ENCODE measurements around the gene OPALIN. TPM values are rescaled to one million over a fixed set of nuclear protein-coding genes. Genes with fewer than 3 reads are reported as not detected.

Gene OPALIN
- polyA plus RNA-seq, 3 donors from 2014 or later: not detected

DNA sequence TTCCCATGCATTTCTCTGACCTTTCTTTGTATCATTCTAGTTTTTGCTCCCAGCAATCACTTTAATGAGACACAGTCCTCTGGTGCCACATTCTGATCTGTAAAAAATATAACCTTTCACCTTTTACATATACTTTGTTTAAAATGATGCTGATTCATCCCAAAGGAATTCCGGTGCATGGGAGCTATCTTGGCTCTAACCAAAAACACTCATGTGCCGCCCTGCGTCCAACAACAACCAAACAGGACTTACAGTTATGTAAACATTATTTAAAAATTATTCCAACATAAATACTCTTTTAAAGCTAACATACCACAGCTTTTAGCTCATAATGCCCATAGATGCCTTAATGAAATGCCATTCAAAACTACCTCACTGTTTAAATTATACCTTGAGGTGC is 7.7 kb upstream of the OPALIN start:
- Mint-ChIP-seq H3K9me3 (no peaks in the 10 kb centered on the region), H3K27me3 (ENCODE audit: low read depth in 3 of 3) (peaks cover 0 to 6% (median 3%) of the 10 kb centered on the region in 3 donors), H3K36me3 (no peaks in the 10 kb centered on the region), H3K27ac (no peak overlapping the region), H3K4me3 (no peak overlapping the region), H3K4me1 (no peaks in the 10 kb centered on the region)
- no peak for DNase-seq

DNA sequence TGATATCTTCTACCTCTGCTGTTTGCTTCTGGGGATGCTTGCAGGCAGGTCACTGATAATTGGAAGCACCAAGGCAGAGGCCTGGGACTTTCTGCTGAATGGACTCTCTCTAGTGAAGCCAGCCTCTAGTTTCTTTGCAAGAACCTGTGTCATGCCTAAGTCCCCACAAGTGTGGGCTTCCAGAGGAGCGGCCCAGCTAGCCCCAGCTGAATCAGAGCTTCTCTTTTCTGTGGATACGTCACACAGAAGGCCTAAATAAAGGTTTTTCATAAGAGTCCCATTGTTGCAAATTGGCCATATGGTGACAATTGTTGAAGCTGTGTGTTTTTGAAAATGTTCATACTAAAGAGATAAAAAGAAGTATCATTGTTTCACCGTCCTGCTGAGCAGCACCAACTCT is 6.8 kb upstream of the OPALIN start:
- Mint-ChIP-seq H3K4me3 (no peak overlapping the region), H3K27ac (no peak overlapping the region), H3K9me3 (no peaks in the 10 kb centered on the region), H3K36me3 (no peaks in the 10 kb centered on the region), H3K4me1 (no peaks in the 10 kb centered on the region), H3K27me3 (ENCODE audit: low read depth in 3 of 3) (peaks cover 0 to 6% (median under 1%) of the 10 kb centered on the region in 3 donors)
- no peak for DNase-seq

DNA sequence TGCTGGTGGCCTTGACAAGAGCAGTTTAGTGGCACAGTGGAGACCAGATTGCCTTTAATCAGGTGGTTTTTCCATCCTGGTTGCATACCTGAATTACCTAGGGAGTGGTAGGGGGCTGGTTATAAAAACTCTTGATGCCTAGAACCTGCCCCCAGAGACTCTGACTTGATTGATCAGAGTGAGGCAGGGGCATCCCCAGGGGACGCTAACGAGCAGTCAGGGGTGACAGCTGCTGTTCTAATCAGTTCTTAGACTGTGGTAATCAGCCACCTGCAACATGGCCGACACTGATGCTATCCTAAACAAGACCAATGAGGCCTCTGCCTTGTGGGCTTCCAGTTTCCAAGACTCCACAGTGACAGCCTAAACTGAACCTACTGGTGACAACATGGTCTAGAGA is 2.0 kb upstream of the OPALIN start:
- peaks cover under 1 to 6% (median 1%) of the 10 kb centered on the region in 3 donors for H3K27me3 Mint-ChIP-seq (ENCODE audit: low read depth in 3 of 3)
- H3K4me1 Mint-ChIP-seq: no peaks in the 10 kb centered on the region
- no peak overlapping the region for H3K27ac Mint-ChIP-seq
- H3K4me3 Mint-ChIP-seq: no peak overlapping the region
- H3K9me3 Mint-ChIP-seq: no peaks in the 10 kb centered on the region
- no peaks in the 10 kb centered on the region for H3K36me3 Mint-ChIP-seq
- DNase-seq: no peak

DNA sequence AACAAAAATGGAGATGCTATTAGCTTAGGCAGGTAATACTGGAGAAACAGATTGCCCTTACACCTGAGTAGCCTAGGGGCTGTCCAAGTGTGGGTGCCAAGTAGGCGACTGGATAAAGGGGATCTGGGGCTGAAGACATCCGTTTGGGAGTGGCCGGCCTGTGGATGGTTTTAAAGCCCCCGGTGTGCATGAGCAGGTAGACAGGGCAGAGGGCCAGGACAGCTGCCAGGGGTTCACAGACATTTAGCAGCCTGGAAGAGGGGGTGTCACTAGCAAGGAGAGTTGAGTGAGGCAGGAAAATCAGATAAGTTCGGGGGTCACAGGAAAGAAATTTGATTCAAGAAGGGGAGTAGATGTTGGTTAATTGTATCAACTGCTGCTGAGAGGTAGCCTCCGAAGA is 1.5 kb upstream of the OPALIN start:
- Mint-ChIP-seq H3K36me3 (no peaks in the 10 kb centered on the region), H3K27ac (no peak overlapping the region), H3K27me3 (ENCODE audit: low read depth in 3 of 3) (peaks cover 1 to 6% (median 2%) of the 10 kb centered on the region in 3 donors), H3K9me3 (no peaks in the 10 kb centered on the region), H3K4me3 (no peak overlapping the region), H3K4me1 (no peaks in the 10 kb centered on the region)
- DNase-seq: no peak

DNA sequence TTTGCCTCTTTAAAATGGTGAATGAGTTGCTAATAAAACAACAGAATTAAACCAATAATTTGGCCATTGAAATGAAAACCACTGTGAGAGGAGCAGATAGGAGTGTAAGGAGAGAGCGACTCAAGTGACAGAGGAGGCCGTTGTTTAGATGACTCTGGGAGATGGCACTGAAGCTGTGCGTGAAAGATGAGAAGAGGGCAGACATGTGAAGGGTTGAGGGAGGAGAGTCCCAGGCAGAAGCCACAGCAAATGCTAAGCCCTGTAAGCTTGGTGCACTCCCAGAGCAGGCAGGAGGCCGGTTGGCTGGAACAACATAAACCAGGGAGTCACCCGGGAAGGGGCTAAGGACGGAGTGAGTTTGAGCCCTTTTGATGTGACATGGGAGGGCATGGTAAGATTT is 814 bp upstream of the OPALIN start:
- H3K36me3 Mint-ChIP-seq: no peaks in the 10 kb centered on the region
- no peak overlapping the region for H3K4me3 Mint-ChIP-seq
- no peak for DNase-seq
- no peak overlapping the region for H3K27ac Mint-ChIP-seq
- peaks cover 1 to 9% (median 5%) of the 10 kb centered on the region in 3 donors for H3K27me3 Mint-ChIP-seq (ENCODE audit: low read depth in 3 of 3)
- no peaks in the 10 kb centered on the region for H3K4me1 Mint-ChIP-seq
- H3K9me3 Mint-ChIP-seq: no peaks in the 10 kb centered on the region

DNA sequence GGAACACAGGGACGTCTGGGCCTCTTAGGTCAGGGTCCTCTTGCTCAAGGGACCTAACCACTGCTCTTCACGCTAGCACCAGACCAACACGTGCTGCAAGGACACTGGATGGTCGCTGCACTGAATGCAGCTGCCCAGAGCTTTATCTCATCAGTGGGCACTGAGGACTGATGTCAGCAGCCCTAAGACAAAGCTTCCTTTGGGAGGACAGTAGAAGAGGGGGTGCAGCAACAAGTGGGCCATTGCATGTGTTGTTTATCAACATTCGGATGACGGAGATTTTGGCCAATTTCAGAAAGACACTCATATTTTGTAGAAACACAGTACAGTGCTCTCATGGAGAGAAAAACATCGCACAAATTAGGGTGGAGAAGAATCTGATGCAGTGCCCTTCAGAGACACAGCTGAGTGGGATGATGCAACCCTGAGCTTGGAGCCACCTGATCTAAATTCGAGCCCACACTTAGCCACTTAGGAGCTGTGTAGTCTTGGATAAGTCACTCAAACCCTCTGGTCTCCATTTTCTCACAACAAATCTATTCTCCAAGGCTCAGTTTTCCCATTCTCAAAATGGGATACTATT is 1.7 kb downstream of the OPALIN start:
- peaks cover 3 to 9% (median 5%) of the 10 kb centered on the region in 3 donors for H3K27me3 Mint-ChIP-seq (ENCODE audit: low read depth in 3 of 3)

DNA sequence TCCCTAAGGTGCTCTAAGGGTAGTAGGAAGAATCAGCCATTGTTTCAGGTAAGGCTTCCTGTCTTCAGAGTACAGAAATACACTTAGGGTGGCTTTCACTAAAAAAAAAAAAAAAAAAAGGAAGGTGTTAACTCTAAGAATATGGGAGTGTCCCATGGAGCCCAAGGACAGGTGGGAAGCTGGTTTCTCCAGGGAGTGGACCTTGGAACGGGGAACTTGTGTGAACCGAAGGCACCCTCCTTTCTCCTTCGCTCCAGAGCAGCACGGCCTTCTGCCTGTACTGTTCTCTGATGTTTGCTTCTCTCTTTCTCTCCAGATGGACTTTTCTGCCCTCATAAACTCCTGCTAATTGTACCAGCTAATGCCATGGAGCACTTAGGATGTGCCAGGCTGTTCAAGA is 6.2 kb downstream of the OPALIN start:
- H3K4me3 Mint-ChIP-seq: no peak overlapping the region
- no peaks in the 10 kb centered on the region for H3K9me3 Mint-ChIP-seq
- no peaks in the 10 kb centered on the region for H3K36me3 Mint-ChIP-seq
- no peak for DNase-seq
- H3K4me1 Mint-ChIP-seq: no peaks in the 10 kb centered on the region
- H3K27me3 Mint-ChIP-seq (ENCODE audit: low read depth in 3 of 3): peaks cover 2 to 14% (median 12%) of the 10 kb centered on the region in 3 donors
- H3K27ac Mint-ChIP-seq: no peak overlapping the region

More for the DNA sequence above, 1.7 kb downstream of the OPALIN start:
- no peaks in the 10 kb centered on the region for H3K9me3 Mint-ChIP-seq
- DNase-seq: no peak
- H3K36me3 Mint-ChIP-seq: no peaks in the 10 kb centered on the region
- no peak overlapping the region for H3K4me3 Mint-ChIP-seq
- H3K4me1 Mint-ChIP-seq: no peaks in the 10 kb centered on the region
- H3K27ac Mint-ChIP-seq: no peak overlapping the region

DNA sequence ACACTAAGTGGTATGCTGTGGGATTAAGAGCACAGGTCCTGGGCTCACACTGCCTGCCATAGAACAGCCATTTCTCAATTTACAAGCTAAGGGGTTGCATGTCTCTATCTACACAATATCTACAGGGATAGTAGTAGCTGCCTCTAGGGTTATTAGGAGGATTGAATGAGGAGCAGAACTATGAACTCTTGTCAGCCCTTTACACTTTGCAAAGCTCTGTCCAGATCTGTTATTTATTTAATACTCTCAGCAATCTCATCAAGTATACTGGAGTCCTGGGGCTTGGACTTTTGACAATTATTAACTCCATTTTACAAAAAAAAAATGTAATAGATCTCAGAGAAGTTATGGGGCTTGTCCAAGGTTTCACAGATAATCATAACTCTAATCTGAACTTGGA is 6.8 kb downstream of the OPALIN start:
- Mint-ChIP-seq H3K36me3 (no peaks in the 10 kb centered on the region), H3K4me1 (no peaks in the 10 kb centered on the region), H3K27me3 (ENCODE audit: low read depth in 3 of 3) (peaks cover 2 to 18% (median 10%) of the 10 kb centered on the region in 3 donors), H3K4me3 (no peak overlapping the region), H3K27ac (no peak overlapping the region), H3K9me3 (no peaks in the 10 kb centered on the region)
- DNase-seq: no peak

DNA sequence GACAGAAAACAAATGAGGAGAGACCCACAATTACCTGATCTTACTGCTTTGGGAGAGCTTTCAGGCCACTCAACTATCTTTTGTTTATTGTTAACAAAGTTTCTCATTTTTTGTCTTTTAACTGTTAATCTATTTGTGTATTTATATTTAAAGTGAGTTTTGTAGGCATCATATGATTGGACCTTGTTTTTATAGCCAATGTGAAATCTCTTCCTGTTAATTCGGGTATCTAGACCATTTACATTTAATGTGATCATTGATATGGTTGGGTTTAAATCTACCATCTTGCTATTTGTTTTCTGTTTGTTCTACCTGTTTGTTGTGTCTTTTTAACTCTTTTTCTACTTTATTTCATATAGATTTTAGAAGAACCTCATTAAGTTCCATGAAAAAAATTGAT is 12.5 kb downstream of the OPALIN start:
- DNase-seq: no peak
- Mint-ChIP-seq H3K27ac (no peak overlapping the region), H3K4me1 (no peaks in the 10 kb centered on the region), H3K9me3 (peaks cover 2 to 9% (median 6%) of the 10 kb centered on the region in 6 donors), H3K4me3 (no peak overlapping the region), H3K27me3 (ENCODE audit: low read depth in 3 of 3) (peaks cover 0 to 26% (median under 1%) of the 10 kb centered on the region in 3 donors), H3K36me3 (no peaks in the 10 kb centered on the region)

DNA sequence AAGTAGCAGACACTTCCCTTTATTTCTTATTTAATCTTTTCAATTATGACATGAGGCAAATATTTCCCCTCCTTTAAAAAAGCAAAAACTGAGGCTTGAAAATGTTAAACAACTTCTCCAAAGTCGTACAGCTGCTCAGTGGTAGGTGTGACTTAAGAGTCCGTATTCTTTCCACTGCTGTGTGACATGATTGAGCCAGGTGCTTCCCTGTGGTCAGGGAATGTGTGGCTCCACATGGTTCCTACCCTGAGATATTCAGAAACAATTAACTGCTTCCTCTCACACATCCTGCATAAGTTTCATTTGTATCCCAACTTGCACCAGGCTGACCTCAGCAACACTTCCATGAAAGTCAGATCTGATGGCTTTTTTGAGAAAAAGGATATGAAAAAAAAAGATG is 13.6 kb downstream of the OPALIN start:
- Mint-ChIP-seq H3K4me1 (no peaks in the 10 kb centered on the region), H3K27me3 (ENCODE audit: low read depth in 3 of 3) (peaks cover under 1 to 22% (median 1%) of the 10 kb centered on the region in 3 donors), H3K9me3 (peaks cover 2 to 9% (median 6%) of the 10 kb centered on the region in 6 donors), H3K36me3 (no peaks in the 10 kb centered on the region), H3K4me3 (no peak overlapping the region), H3K27ac (no peak overlapping the region)
- DNase-seq: no peak

DNA sequence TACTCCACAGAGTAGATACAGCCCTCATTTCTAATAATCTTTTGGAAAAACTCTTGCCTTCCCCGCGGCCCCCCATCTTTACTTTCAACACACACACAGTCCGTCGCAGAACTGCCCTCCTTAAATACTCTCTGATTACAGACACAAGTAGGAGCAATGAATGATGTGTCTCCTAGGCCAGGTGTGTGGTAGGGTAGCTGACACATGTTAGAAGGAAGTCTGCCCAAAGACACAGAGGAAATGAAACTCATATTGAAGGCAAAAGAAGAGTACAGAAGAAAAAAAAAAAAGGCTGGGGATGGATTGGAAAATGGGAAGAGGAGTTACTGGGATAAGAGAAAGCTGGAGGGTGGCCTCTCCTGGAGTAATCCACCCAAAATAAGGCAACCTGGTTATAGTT is 14.6 kb downstream of the OPALIN start:
- no peak for DNase-seq
- peaks cover 2 to 26% (median 3%) of the 10 kb centered on the region in 3 donors for H3K27me3 Mint-ChIP-seq (ENCODE audit: low read depth in 3 of 3)
- H3K9me3 Mint-ChIP-seq: peaks cover 2 to 9% (median 6%) of the 10 kb centered on the region in 6 donors
- no peaks in the 10 kb centered on the region for H3K36me3 Mint-ChIP-seq
- H3K27ac Mint-ChIP-seq: no peak overlapping the region
- no peak overlapping the region for H3K4me3 Mint-ChIP-seq
- no peaks in the 10 kb centered on the region for H3K4me1 Mint-ChIP-seq

DNA sequence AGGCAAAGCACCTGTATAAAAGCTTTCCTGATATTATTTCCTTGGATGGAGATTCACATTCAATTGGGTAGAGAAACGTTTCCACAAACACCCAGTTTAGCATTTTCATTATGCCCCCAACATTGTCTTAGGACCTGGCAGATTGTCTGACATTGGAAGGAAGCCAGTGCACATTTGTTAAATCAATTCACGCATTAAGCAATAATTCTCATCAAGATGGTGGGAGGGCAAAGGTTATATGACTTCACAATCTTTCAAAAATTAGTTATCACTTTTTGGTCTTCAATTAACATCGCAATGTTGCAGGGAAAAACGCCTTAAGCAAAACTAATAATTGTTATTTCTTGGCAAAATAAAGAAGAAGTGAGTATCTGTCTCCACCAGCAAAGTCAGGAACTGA is 16.4 kb downstream of the OPALIN start:
- Mint-ChIP-seq H3K4me1 (no peaks in the 10 kb centered on the region), H3K9me3 (peaks cover 2 to 9% (median 6%) of the 10 kb centered on the region in 6 donors), H3K4me3 (no peak overlapping the region), H3K27me3 (ENCODE audit: low read depth in 3 of 3) (peaks cover 2 to 20% (median 4%) of the 10 kb centered on the region in 3 donors), H3K27ac (no peak overlapping the region), H3K36me3 (no peaks in the 10 kb centered on the region)
- DNase-seq: no peak

DNA sequence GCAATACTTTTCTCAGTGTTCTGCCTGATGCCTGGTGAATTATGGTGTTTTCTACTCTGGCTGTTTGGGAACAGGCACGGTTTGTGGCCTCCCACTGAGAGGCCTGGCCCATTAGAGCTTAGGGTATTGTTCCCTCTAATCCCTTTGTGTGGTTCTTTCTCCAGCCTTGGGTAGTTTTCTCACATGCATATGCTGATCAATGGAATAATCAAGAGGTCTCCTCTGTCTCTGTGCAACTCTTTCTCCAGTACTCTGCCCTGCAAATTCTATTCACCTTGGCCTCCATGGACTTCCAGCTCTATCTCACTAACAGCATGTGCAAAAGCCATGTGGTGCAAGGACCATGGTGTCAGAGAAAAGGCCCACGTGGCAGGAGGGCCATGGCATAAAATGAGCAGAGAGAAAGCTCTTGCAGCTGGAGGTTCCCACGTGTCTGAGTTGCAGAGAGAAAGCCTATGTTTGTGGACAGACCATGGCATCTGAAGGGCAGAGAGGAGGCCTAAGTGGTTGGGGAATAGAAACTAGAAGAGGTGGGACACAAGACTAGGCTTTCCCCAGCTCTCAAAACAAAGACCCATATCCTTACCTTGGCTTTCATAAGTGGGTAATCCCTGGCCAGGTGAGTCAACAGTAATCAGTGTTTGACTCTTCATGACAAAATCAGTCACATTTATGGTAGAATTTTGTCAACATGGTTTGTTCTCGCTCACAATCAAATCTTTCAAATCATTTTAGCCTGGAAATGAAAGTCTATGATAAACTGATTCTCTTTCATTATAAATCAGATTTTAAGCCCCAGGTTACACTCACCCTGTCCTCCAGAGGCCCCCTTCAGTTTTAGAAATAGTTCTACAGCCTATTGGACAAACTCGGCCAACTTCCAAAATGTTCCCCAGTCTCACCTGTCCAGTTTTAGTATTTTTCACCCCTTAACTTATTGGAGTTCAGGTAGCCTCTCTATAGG is 17.3 kb downstream of the OPALIN start:
- H3K27ac Mint-ChIP-seq: no peak overlapping the region
- no peak for DNase-seq
- peaks cover 1 to 8% (median 6%) of the 10 kb centered on the region in 6 donors for H3K9me3 Mint-ChIP-seq

More for the DNA sequence above, 17.3 kb downstream of the OPALIN start:
- peaks cover 4 to 15% (median 4%) of the 10 kb centered on the region in 3 donors for H3K27me3 Mint-ChIP-seq (ENCODE audit: low read depth in 3 of 3)
- H3K36me3 Mint-ChIP-seq: no peaks in the 10 kb centered on the region
- no peak overlapping the region for H3K4me3 Mint-ChIP-seq
- no peaks in the 10 kb centered on the region for H3K4me1 Mint-ChIP-seq
